Adrenal gland (tissue), 5 donors: ENCODE measurements around the gene UBE2G1.

ENCODE experiments used
- CTCF ChIP-seq, 6 experiments: fragments of 450-650 bp in 4 of 6; fragments of 200-600 bp in 2 of 6; sonication (generic) in 1 of 6; IDR thresholded peaks; 1 replicate in 5 of 6; 2 replicates in 1 of 6; pipeline versions ENCODE4 v1.5.1 to v1.8.0; 2016 to 2021; ENCODE audit warnings: antibody characterized with exemption in 6 of 6, mild to moderate bottlenecking in 2 of 6, moderate library complexity in 1 of 6
- POLR2A ChIP-seq, 2 donors: fragments of 450-650 bp; IDR thresholded peaks; one replicate each; pipeline ENCODE4 v1.6.1; 2017; ENCODE audit warnings: antibody characterized with exemption in 2 of 2, mild to moderate bottlenecking in 2 of 2, moderate library complexity in 1 of 2
- donor health status: DM: no; HTN: no; CAD: no.

- TF ChIP-seq CTCF (IDR thresholded peaks at IDR 0.05), result no peak
- TF ChIP-seq POLR2A (IDR thresholded peaks at IDR 0.05), result no peak
Measured at GRCh38 chr17:4317610-4318009, 48.9 kb downstream of the UBE2G1 start.
